HEK293 (cell line): ENCODE data around the gene ACMSD.
"Not testable (repeated sequence)": the region's sequence is repeated elsewhere in the genome, so short reads cannot be mapped to it uniquely, and the experiment has no call there.

Source experiments
- CTCF ChIA-PET: fragments of 350-600 bp; formaldehyde crosslinking; extraction: SDS; loops from one replicate; lab custom pipeline; 2021; ENCODE audit warnings: antibody characterized with exemption; lab: Yijun Ruan, JAX
- POLR2A ChIA-PET: fragments of 300-600 bp; formaldehyde crosslinking; extraction: SDS; loops from one replicate; lab custom pipeline; 2020; ENCODE audit warnings: antibody characterized with exemption, inconsistent platforms; lab: Yijun Ruan, JAX
- H3K27ac ChIP-seq: fragments of 200-500 bp; sonication (Bioruptor generic); 2 replicates; pipeline ENCODE4 v1.5.1; 2014; ENCODE audit warnings: low read depth, low read length, control low read depth, inconsistent platforms; ENCODE audit errors: extremely low read depth
- H3K36me3 ChIP-seq, 2 experiments: fragments of 200-500 bp in 1 of 2; sonication (Bioruptor generic) in 1 of 2; 1 replicate in 1 of 2; 2 replicates in 1 of 2; pipeline ENCODE4 v1.5.1; 2014 to 2017; ENCODE audit warnings: inconsistent platforms in 2 of 2, low read length in 2 of 2; ENCODE audit not compliant: control insufficient read depth in 2 of 2, insufficient read depth in 1 of 2
- H3K4me1 ChIP-seq: fragments of 200-500 bp; sonication (Bioruptor generic); 2 replicates; pipeline ENCODE4 v1.5.1; 2014; ENCODE audit warnings: mild to moderate bottlenecking, low read length, inconsistent platforms; ENCODE audit not compliant: control insufficient read depth, insufficient read depth
- H3K4me3 ChIP-seq: 2 replicates; pipeline ENCODE4 v1.5.1; 2011; ENCODE audit warnings: low read depth, mild to moderate bottlenecking, control low read depth, low read length, moderate library complexity
- H3K9me3 ChIP-seq: fragments of 200-500 bp; sonication (Bioruptor generic); 2 replicates; pipeline ENCODE4 v1.5.1; 2014; ENCODE audit warnings: low read depth, low read length, inconsistent platforms; ENCODE audit not compliant: control insufficient read depth, insufficient read depth
- IKZF3 ChIP-seq: fragments of 450-650 bp; IDR thresholded peaks from 2 replicates; pipeline ENCODE4 v1.5.0; 2018; ENCODE audit warnings: missing biosample characterization, mild to moderate bottlenecking, missing genetic modification characterization, moderate library complexity
- WT1 ChIP-seq: fragments of 450-650 bp; formaldehyde crosslinking; IDR thresholded peaks from 2 replicates; pipeline ENCODE4 v1.5.1; 2016; ENCODE audit warnings: missing biosample characterization, missing genetic modification characterization
- YY1 ChIP-seq: fragments of 450-650 bp; formaldehyde crosslinking; IDR thresholded peaks from 2 replicates; pipeline ENCODE4 v1.5.1; 2018; ENCODE audit warnings: missing biosample characterization, missing genetic modification characterization
- ZBTB7A ChIP-seq: fragments of 450-650 bp; formaldehyde crosslinking; IDR thresholded peaks from 2 replicates; pipeline ENCODE4 v1.5.1; 2016; ENCODE audit warnings: low read depth, missing biosample characterization, missing genetic modification characterization
- ZNF140 ChIP-seq: fragments of 450-650 bp; formaldehyde crosslinking; IDR thresholded peaks from 2 replicates; pipeline ENCODE4 v1.5.1; 2016; ENCODE audit warnings: missing biosample characterization, missing genetic modification characterization
- ZNF146 ChIP-seq: fragments of 450-650 bp; formaldehyde crosslinking; IDR thresholded peaks from 2 replicates; pipeline ENCODE4 v1.5.1; 2016; ENCODE audit warnings: missing biosample characterization, missing genetic modification characterization
- ZNF37A ChIP-seq: fragments of 450-650 bp; IDR thresholded peaks from 2 replicates; pipeline ENCODE4 v1.5.1; 2018; ENCODE audit warnings: missing biosample characterization, missing genetic modification characterization
- ZNF518A ChIP-seq: fragments of 450-650 bp; formaldehyde crosslinking; conservative IDR thresholded peaks from 2 replicates; pipeline ENCODE4 v1.5.1; 2016; ENCODE audit warnings: low read depth, missing biosample characterization, missing genetic modification characterization
- ZNF560 ChIP-seq: fragments of 450-650 bp; formaldehyde crosslinking; IDR thresholded peaks from 2 replicates; pipeline ENCODE4 v1.5.1; 2017; ENCODE audit warnings: missing biosample characterization, missing genetic modification characterization, borderline replicate concordance
- ZNF639 ChIP-seq: fragments of 450-650 bp; formaldehyde crosslinking; IDR thresholded peaks from 2 replicates; pipeline ENCODE4 v1.5.1; 2016; ENCODE audit warnings: missing biosample characterization, missing genetic modification characterization
- ZNF645 ChIP-seq: fragments of 450-650 bp; formaldehyde crosslinking; IDR thresholded peaks from 2 replicates; pipeline ENCODE4; 2016; ENCODE audit warnings: missing biosample characterization, missing genetic modification characterization
- TF ChIP-seq, protein P1 (sequence below): fragments of 450-650 bp; formaldehyde crosslinking; IDR thresholded peaks from 2 replicates; pipeline ENCODE4 v1.5.1; 2016; ENCODE audit warnings: missing biosample characterization, missing genetic modification characterization

Gene ACMSD

DNA sequence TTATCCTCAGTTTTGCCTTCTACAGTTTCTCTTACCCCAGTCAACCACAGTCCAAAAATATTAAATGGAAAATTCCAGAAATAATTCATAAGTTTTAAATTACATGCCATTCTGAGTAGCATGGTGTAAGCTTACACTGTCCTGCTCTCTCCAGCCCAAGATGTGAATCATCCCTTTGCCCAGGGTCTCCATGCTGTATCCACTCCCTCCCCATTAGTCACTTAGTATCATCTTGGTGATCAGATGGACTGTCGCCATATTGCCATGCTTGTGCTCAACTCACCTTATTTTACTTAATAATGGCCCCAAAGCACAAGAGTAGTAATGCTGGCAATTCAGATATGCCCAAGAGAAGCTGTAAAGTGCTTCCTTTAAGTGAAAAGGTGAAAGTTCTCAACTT is 61.7 kb downstream of the ACMSD start:
- TF ChIP-seq ZNF140 (tag by site-specific recombination) (no peak), WT1 (tag by site-specific recombination) (no peak), ZNF645 (tag by site-specific recombination) (no peak), YY1 (no peak), ZNF639 (tag by site-specific recombination) (no peak), ZNF146 (tag by site-specific recombination) (no peak), ZNF37A (no peak), ZBTB7A (tag by site-specific recombination) (no peak), ZNF518A (no peak), ZNF560 (tag by site-specific recombination) (no peak), IKZF3 (tag by site-specific recombination) (no peak)
- TF ChIP-seq, protein P1, sequence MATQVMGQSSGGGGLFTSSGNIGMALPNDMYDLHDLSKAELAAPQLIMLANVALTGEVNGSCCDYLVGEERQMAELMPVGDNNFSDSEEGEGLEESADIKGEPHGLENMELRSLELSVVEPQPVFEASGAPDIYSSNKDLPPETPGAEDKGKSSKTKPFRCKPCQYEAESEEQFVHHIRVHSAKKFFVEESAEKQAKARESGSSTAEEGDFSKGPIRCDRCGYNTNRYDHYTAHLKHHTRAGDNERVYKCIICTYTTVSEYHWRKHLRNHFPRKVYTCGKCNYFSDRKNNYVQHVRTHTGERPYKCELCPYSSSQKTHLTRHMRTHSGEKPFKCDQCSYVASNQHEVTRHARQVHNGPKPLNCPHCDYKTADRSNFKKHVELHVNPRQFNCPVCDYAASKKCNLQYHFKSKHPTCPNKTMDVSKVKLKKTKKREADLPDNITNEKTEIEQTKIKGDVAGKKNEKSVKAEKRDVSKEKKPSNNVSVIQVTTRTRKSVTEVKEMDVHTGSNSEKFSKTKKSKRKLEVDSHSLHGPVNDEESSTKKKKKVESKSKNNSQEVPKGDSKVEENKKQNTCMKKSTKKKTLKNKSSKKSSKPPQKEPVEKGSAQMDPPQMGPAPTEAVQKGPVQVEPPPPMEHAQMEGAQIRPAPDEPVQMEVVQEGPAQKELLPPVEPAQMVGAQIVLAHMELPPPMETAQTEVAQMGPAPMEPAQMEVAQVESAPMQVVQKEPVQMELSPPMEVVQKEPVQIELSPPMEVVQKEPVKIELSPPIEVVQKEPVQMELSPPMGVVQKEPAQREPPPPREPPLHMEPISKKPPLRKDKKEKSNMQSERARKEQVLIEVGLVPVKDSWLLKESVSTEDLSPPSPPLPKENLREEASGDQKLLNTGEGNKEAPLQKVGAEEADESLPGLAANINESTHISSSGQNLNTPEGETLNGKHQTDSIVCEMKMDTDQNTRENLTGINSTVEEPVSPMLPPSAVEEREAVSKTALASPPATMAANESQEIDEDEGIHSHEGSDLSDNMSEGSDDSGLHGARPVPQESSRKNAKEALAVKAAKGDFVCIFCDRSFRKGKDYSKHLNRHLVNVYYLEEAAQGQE (tag by site-specific recombination), result no peak
- no peaks in the 10 kb centered on the region for H3K4me1 ChIP-seq
- no peak overlapping the region for H3K27ac ChIP-seq
- ChIA-PET POLR2A (no interaction called here), CTCF (interaction anchor here (2.6 kb wide), 1 partner anchor 449 kb away, joined by 11 read pairs; no protein-coding TSS in a partner anchor)
- no peaks in the 10 kb centered on the region for H3K36me3 ChIP-seq
- H3K4me3 ChIP-seq, result no peak overlapping the region
- no peaks in the 10 kb centered on the region for H3K9me3 ChIP-seq

DNA sequence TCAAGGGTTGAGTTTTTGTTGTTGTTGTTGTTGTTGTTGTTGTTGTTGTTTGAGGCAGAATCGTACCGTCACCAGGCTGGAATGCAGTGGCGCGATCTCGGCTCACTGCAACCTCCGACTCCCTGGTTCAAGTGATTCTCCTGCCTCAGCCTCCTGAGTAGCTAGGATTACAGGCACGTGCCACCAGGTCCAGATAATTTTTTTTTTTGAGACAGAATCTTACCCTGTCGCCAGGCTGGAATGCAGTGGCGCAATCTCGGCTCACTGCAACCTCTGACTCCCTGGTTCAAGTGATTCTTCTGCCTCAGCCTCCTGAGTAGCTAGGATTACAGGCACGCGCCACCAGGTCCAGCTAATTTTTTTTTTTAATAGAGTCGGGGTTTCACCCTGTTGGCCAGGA is 65.3 kb downstream of the ACMSD start:
- H3K9me3 ChIP-seq, H3K36me3 ChIP-seq, H3K27ac ChIP-seq, POLR2A ChIA-PET, H3K4me1 ChIP-seq, H3K4me3 ChIP-seq: not testable (repeated sequence)
- CTCF ChIA-PET, result interaction anchor here (0.7 kb wide), 2 partner anchors 92 to 453 kb away, joined by 3 read pairs; no protein-coding TSS in a partner anchor
